ENCODE data around the gene NPFFR1.

GRCh38 chr10:70256463-70256862, 27.3 kb downstream of the NPFFR1 start:
- no peak for TF ChIP-seq POLR2A (IDR thresholded peaks at IDR 0.05)
- no peak for TF ChIP-seq CTCF (IDR thresholded peaks at IDR 0.05)
